GM12878 (cell line): ENCODE results near the gene HDAC7. TPM values are rescaled to one million over a fixed set of nuclear protein-coding genes. Genes with fewer than 3 reads are reported as not detected.

Experiments used
- ATAC-seq: fragments of 200-7000 bp; cut with Tn5 transposase; 3 replicates; pipeline ENCODE4 v1.9.1; 2020; ENCODE audit warnings: mild to moderate bottlenecking, moderate library complexity
- BruUV-seq: library from RNA; stranded (reverse); fragments of 400-500 nt; replicated peaks from 2 replicates; lab custom pipeline; 2021; lab: Mats Ljungman, UMichigan
- CTCF ChIA-PET: fragments of 300-600 bp; sonication (Branson Sonifier 250); formaldehyde crosslinking; extraction: SDS; loops from one replicate; lab custom pipeline; 2021; ENCODE audit warnings: inconsistent platforms; lab: Yijun Ruan, JAX
- POLR2A ChIA-PET: fragments of 350-600 bp; formaldehyde crosslinking; extraction: SDS; loops from one replicate; lab custom pipeline; 2021; ENCODE audit warnings: inconsistent platforms; lab: Charles Lee
- RAD21 ChIA-PET: fragments of 300-600 bp; sonication (Branson Sonifier 250); formaldehyde crosslinking; loops from one replicate; lab custom pipeline; 2023; ENCODE audit warnings: antibody characterized with exemption; ENCODE audit not compliant: unreplicated experiment; lab: Charles Lee
- SMC1A ChIA-PET: fragments of 300-600 bp; sonication (Branson Sonifier 250); formaldehyde crosslinking; loops from one replicate; lab custom pipeline; 2023; ENCODE audit not compliant: unreplicated experiment, uncharacterized antibody; lab: Charles Lee
- DNase-seq: peaks from one replicate; pipeline ENCODE4 v3.0.0-alpha.2; 2011; ENCODE audit warnings: low read depth, low spot score
- FAIRE-seq: peaks from 3 replicates; lab custom pipeline; 2011; peaks lifted over from hg19 to GRCh38; lab: Jason Lieb, UNC
- H2AFZ ChIP-seq: 2 replicates; pipeline ENCODE4 v1.6.0; 2011; ENCODE audit warnings: low read depth, low read length, control low read depth; ENCODE audit not compliant: control insufficient read depth
- H3K27ac ChIP-seq: 2 replicates; pipeline ENCODE4 v1.5.1; 2011; ENCODE audit warnings: control low read depth; ENCODE audit not compliant: control insufficient read depth, insufficient read depth
- H3K27me3 ChIP-seq, 2 experiments: replicated peaks in 1 of 2; 2 replicates each; pipeline versions ENCODE4 v1.6.0 to v1.6.1; 2011; ENCODE audit warnings: low read length in 1 of 2; ENCODE audit not compliant: control insufficient read depth in 2 of 2, insufficient read depth in 2 of 2
- H3K36me3 ChIP-seq, 2 experiments: 2 replicates each; pipeline ENCODE4 v1.5.1; 2011; ENCODE audit warnings: low read length in 1 of 2; ENCODE audit not compliant: control insufficient read depth in 2 of 2, insufficient read depth in 2 of 2
- H3K4me1 ChIP-seq: 2 replicates; pipeline ENCODE4 v1.6.1; 2011; ENCODE audit warnings: mild to moderate bottlenecking, low read length, moderate library complexity, mixed read lengths; ENCODE audit not compliant: control insufficient read depth, insufficient read depth
- H3K4me2 ChIP-seq: 2 replicates; pipeline ENCODE4 v1.6.0; 2011; ENCODE audit warnings: control low read depth; ENCODE audit not compliant: control insufficient read depth, insufficient read depth
- H3K4me3 ChIP-seq: fragments of 200-600 bp; sonication (generic); 2 replicates; pipeline ENCODE4 v1.5.1; 2016
- H3K79me2 ChIP-seq: 2 replicates; pipeline ENCODE4 v1.6.0; 2011; ENCODE audit warnings: low read length; ENCODE audit not compliant: control insufficient read depth, insufficient read depth
- H3K9ac ChIP-seq: 2 replicates; pipeline ENCODE4 v1.8.0; 2011; ENCODE audit warnings: low read length, control low read depth, mixed read lengths; ENCODE audit not compliant: control insufficient read depth, insufficient read depth
- H3K9me3 ChIP-seq: replicated peaks from 3 replicates; pipeline ENCODE4 v1.5.1; 2011; ENCODE audit warnings: mild to moderate bottlenecking, low read length; ENCODE audit not compliant: control insufficient read depth, insufficient read depth
- H4K20me1 ChIP-seq: 2 replicates; pipeline ENCODE4 v1.6.0; 2011; ENCODE audit not compliant: control insufficient read depth, insufficient read depth
- MEF2A ChIP-seq: IDR thresholded peaks from 2 replicates; pipeline ENCODE4 v1.6.1; 2011; ENCODE audit warnings: low read depth, mild to moderate bottlenecking, low read length, moderate library complexity; ENCODE audit not compliant: insufficient read depth
- NR2C1 ChIP-seq: fragments of 450-650 bp; IDR thresholded peaks from 2 replicates; pipeline ENCODE4 v1.6.1; 2017; ENCODE audit warnings: antibody characterized with exemption, mild to moderate bottlenecking, moderate library complexity
- POLR2AphosphoS5 ChIP-seq: IDR thresholded peaks from 2 replicates; pipeline ENCODE4 v1.6.1; 2011; ENCODE audit warnings: mild to moderate bottlenecking, low read length, inconsistent platforms
- SIN3A ChIP-seq: IDR thresholded peaks from 2 replicates; pipeline ENCODE4 v1.6.1; 2012; ENCODE audit warnings: low read depth, low read length, improper control_type of control experiment
- STAT3 ChIP-seq: IDR thresholded peaks from 2 replicates; pipeline ENCODE4 v1.6.1; 2011; ENCODE audit warnings: low read depth, low read length, improper control_type of control experiment
- WGBS: methylation state at CpG from one replicate; pipeline ENCODE4 v1.1.6; 2016; ENCODE audit warnings: low lambda C conversion rate; ENCODE audit not compliant: insufficient replicate concordance, insufficient coverage; ENCODE audit errors: missing lambda C conversion rate; 5-methylcytosine and 5-hydroxymethylcytosine counted together
- in situ Hi-C: fragments of 300-500 bp; cut with MboI; formaldehyde crosslinking; loops from 9 replicates; pipeline ENCODE4 v1.14.3; 2018; ENCODE audit warnings: mixed read lengths
- intact Hi-C: fragments of 100-400 bp; cut with micrococcal nuclease; formaldehyde crosslinking; loops from one replicate; pipeline ENCODE4 v1.14.2; 2022; ENCODE audit not compliant: unreplicated experiment
- polyA plus RNA-seq, 11 experiments: library from polyadenylated mRNA; depleted of rRNA in 4 of 11; unstranded in 6 of 11; stranded (reverse) in 5 of 11; fragments of >200 nt; fragmentation: Nextera tagmentation in 4 of 11; fragmentation: Illumina TruSeq in 1 of 11; extraction: Ambion mirVana in 4 of 11; extraction: Trizol in 1 of 11; gene quantifications; 1 replicate in 1 of 11; 2 replicates in 10 of 11; pipeline versions ENCODE4 v1.2.1 to v1.2.3, GENCODE V29; 2011 to 2016; ENCODE audit warnings: inconsistent platforms in 2 of 11, missing spikeins in 2 of 11, low read depth in 1 of 11
- total RNA-seq, 4 experiments: library from RNA; depleted of rRNA in 3 of 4; stranded (reverse); fragments of >200 nt in 3 of 4; fragmentation: Illumina TruSeq in 1 of 4; extraction: Trizol in 1 of 4; gene quantifications; 2 replicates each; pipeline versions ENCODE4 v1.2.1 to v1.2.3, GENCODE V29; 2013 to 2021

HDAC7 gene
- total and polyA plus RNA-seq, 10 of the 15 experiments (the other 5 are each of a cell fraction or from before 2014, with no cell fraction given): 0.47 to 18.3 (median 5.4) TPM

- no peak for TF ChIP-seq MEF2A
- TF ChIP-seq POLR2AphosphoS5: no peak
- TF ChIP-seq STAT3: no peak
- TF ChIP-seq NR2C1: no peak
- TF ChIP-seq, all 136 proteins: peak for 0
Observed at GRCh38 chr12:47841501-47841900, 21.8 kb upstream of the HDAC7 start (continued).

- no peak for TF ChIP-seq SIN3A
- H3K4me1 ChIP-seq: peaks cover 18% of the 10 kb centered on the region
- H3K4me2 ChIP-seq: no peak overlapping the region
- no peaks in the 10 kb centered on the region; a peak in 2 of 4 replicates for H3K27me3 ChIP-seq
- POLR2A ChIA-PET: interaction anchor here (1.5 kb wide), 1 partner anchor 29 kb away, joined by 3 read pairs; no protein-coding TSS in a partner anchor
- DNase-seq (no peak), ATAC-seq (no peak), FAIRE-seq (no peak)
- no peak overlapping the region for H3K9ac ChIP-seq
- no peaks in the 10 kb centered on the region for H4K20me1 ChIP-seq
- BruUV-seq: no TSS peak
- RAD21 ChIA-PET: interaction anchor here (0.5 to 12.6 kb wide), 12 partner anchors 8 to 326 kb away, joined by 3 to 202 read pairs (median 5); partner anchors contain the start of gene VDR
- no peaks in the 10 kb centered on the region for H3K9me3 ChIP-seq
- in situ Hi-C loops: no loop called here
- no peak overlapping the region for H3K27ac ChIP-seq
- H3K79me2 ChIP-seq: no peaks in the 10 kb centered on the region
- H3K36me3 ChIP-seq: no peaks in the 10 kb centered on the region
- intact Hi-C loops: no loop called here
- H2AFZ ChIP-seq: no peak overlapping the region
- CTCF ChIA-PET: interaction anchor here (0.6 to 14.0 kb wide), 21 partner anchors 12 to 778 kb away, joined by 3 to 215 read pairs (median 15); partner anchors contain the start of genes HDAC7, SLC48A1 and TMEM106C
- WGBS: 43% methylated on average over 1 of the region's 1 CpG
- SMC1A ChIA-PET: interaction anchor here (0.7 to 6.1 kb wide), 14 partner anchors 8 to 1045 kb away, joined by 3 to 71 read pairs (median 4); partner anchors contain the start of genes ASB8 and TMEM106C
- no peak overlapping the region for H3K4me3 ChIP-seq
Observed at GRCh38 chr12:47840571-47840970, 20.9 kb upstream of the HDAC7 start.
